Measurements from ENCODE around the gene XRN1.
"Not testable (repeated sequence)": the region's sequence is repeated elsewhere in the genome, so short reads cannot be mapped to it uniquely, and the experiment has no call there.

The XRN1 gene

GRCh38 chr3:142318331-142318730 lies 129.5 kb downstream of the XRN1 start:
- in situ Hi-C loops (cut with MboI; ENCODE audit: low pct_unique_long_range_greater_than_20kb, low sequenced_read_pairs, unreplicated experiment): no loop called here
- TF ChIP-seq CTCF (IDR thresholded peaks at IDR 0.05; ENCODE audit: extremely low read depth, insufficient read depth, missing control alignments): no peak
- DNase-seq (ENCODE audit: low spot score): no peak

DNA sequence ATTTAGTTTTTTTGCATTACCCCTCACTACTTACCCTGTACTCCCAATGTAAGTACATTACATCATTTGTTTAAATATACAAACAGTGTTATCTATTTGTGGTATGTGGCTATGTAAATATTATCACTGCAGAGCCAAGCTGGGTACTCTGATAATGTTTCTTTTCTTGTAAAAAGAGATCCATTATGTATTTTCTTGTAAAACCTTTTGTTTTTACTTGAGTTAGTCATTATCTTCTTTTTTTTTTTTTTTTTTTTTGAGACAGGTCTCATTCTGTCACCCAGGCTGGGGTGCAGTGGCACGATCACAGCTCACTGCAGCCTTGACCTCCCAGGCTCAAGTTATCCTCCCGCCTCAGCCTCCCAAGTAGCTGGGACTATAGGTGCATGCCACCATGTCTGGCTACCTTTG lies 131.9 kb downstream of the XRN1 start:
- in situ Hi-C loops (cut with MboI; ENCODE audit: low pct_unique_long_range_greater_than_20kb, low sequenced_read_pairs, unreplicated experiment); DNase-seq (ENCODE audit: low spot score): not testable (repeated sequence)

GRCh38 chr3:142315083-142315482 lies 132.8 kb downstream of the XRN1 start:
- TF ChIP-seq CTCF (IDR thresholded peaks at IDR 0.05; ENCODE audit: extremely low read depth, insufficient read depth, missing control alignments): no peak
- DNase-seq (ENCODE audit: low spot score): no peak
- in situ Hi-C loops (cut with MboI; ENCODE audit: low pct_unique_long_range_greater_than_20kb, low sequenced_read_pairs, unreplicated experiment): no loop called here

DNA sequence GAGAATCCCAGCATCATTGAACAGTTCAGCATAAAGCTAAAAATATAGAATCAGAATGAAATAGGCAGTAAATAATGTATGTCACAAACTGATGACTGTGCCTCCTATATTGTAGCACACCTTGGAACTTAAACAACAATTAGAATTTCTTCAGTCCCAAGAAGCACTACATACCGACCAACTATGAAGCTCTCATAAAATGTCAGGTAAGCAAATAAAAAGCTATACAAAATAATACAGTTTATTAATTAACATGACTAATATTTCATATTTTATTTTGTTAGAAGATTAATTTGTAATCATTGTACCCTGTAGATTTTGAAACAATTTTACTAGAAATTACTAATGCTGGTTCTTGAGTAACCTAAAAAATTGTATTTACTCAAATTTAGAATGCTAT lies 137.4 kb downstream of the XRN1 start:
- in situ Hi-C loops (cut with MboI; ENCODE audit: low pct_unique_long_range_greater_than_20kb, low sequenced_read_pairs, unreplicated experiment): no loop called here
- no peak for TF ChIP-seq CTCF (IDR thresholded peaks at IDR 0.05; ENCODE audit: extremely low read depth, insufficient read depth, missing control alignments)
- no peak for DNase-seq (ENCODE audit: low spot score)

- DNase-seq (ENCODE audit: low spot score); in situ Hi-C loops (cut with MboI; ENCODE audit: low pct_unique_long_range_greater_than_20kb, low sequenced_read_pairs, unreplicated experiment): not testable (repeated sequence)
These were observed 145.0 kb downstream of the XRN1 start for GRCh38 chr3:142302847-142303246.

DNA sequence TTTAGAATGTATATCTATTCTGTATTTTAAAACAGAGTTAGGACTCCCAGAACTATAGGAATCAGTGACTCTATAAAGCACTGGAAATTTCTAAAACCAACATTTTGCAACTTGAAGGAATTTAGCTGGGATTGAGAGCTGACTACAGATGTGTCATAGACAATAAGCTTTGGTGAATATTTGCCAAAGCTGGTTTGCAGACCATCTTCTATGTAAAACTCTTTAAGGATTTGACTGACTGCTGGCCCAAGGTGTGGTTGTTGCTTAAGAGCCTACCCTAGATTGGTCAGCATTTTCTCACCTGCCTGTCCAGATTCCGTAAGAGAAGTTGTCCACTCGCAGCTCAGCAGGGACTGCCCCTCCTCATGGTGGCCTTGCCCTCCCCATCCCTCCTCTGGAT lies 149.2 kb downstream of the XRN1 start:
- DNase-seq (ENCODE audit: low spot score): no peak
- no peak for TF ChIP-seq CTCF (IDR thresholded peaks at IDR 0.05; ENCODE audit: extremely low read depth, insufficient read depth, missing control alignments)
- in situ Hi-C loops (cut with MboI; ENCODE audit: low pct_unique_long_range_greater_than_20kb, low sequenced_read_pairs, unreplicated experiment): no loop called here

DNA sequence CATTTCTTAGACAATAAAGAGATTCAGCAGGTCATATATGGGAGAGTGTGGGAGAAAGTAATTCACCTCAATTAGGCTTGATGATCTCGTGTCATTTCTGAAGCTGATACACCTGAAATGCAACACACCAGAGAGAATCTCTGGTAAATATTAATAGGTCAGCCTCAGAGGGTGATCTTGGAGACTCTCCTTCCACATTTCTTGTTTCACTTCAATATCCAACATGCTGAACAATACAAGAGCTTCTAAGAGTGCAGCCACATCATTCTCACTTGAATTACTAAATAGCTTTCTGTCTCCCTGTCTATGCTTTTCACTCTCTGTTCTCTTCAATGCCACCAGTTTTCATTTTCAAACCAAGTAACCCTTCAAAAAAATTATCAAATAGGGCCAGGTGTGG lies 151.3 kb downstream of the XRN1 start:
- TF ChIP-seq CTCF (IDR thresholded peaks at IDR 0.05; ENCODE audit: extremely low read depth, insufficient read depth, missing control alignments): no peak
- DNase-seq (ENCODE audit: low spot score): no peak
- in situ Hi-C loops (cut with MboI; ENCODE audit: low pct_unique_long_range_greater_than_20kb, low sequenced_read_pairs, unreplicated experiment): no loop called here

DNA sequence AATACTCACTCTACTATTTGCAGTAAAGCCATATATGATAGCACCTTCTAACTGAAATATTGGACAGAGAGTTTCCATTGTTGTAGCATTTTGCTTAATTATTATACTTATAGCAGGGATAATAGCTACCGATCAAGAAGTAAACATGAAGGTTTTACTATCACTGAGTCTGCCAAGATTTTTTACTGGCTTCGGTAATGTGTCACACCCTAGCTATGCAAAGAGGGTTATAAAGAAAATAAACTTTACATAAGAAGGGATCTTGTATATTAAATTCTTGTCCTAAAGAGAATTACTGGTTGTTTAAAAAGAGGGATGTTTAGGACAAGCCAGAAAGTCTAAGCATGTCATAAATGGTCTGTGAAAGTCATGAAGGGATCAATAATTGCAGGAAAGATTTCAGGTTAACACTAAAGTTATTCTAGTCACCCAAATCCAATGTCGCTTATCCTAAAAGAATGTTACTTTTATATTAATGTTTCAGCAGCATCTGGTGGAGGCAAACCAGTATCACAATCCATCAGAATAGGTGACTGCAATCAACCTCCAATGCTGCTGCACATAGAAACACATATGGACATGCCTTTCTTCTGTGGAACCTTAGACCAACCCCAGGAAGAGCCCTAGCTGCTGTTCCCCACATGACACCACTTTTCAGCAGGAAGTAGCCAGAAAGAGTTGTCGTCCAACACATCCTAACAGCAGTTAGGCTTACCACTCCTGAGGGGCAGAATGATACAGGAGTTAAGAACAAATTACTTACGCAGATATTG lies 159.8 kb downstream of the XRN1 start:
- in situ Hi-C loops (cut with MboI; ENCODE audit: low pct_unique_long_range_greater_than_20kb, low sequenced_read_pairs, unreplicated experiment): no loop called here
- no peak for TF ChIP-seq CTCF (IDR thresholded peaks at IDR 0.05; ENCODE audit: extremely low read depth, insufficient read depth, missing control alignments)
- DNase-seq (ENCODE audit: low spot score): no peak
